ENCODE results near the gene DPPA5.
"Not testable (repeated sequence)": the region's sequence is repeated elsewhere in the genome, so short reads cannot be mapped to it uniquely, and the experiment has no call there.

The DPPA5 gene

GRCh38 chr6:73341335-73341734 lies 12.7 kb downstream of the DPPA5 start:
- Mint-ChIP-seq H3K4me1 (ENCODE audit: low read depth) (no peaks in the 10 kb centered on the region), H3K4me3 (no peak overlapping the region), H3K27ac (no peak overlapping the region), H3K36me3 (no peaks in the 10 kb centered on the region), H3K9me3 (ENCODE audit: low read depth) (no peaks in the 10 kb centered on the region), H3K27me3 (no peaks in the 10 kb centered on the region)

- Mint-ChIP-seq H3K27ac (no peak overlapping the region), H3K36me3 (no peaks in the 10 kb centered on the region), H3K9me3 (ENCODE audit: low read depth) (no peaks in the 10 kb centered on the region), H3K4me1 (ENCODE audit: low read depth) (no peaks in the 10 kb centered on the region), H3K27me3 (no peaks in the 10 kb centered on the region), H3K4me3 (no peak overlapping the region)
Observed at GRCh38 chr6:73340048-73340447, 14.0 kb downstream of the DPPA5 start.

DNA sequence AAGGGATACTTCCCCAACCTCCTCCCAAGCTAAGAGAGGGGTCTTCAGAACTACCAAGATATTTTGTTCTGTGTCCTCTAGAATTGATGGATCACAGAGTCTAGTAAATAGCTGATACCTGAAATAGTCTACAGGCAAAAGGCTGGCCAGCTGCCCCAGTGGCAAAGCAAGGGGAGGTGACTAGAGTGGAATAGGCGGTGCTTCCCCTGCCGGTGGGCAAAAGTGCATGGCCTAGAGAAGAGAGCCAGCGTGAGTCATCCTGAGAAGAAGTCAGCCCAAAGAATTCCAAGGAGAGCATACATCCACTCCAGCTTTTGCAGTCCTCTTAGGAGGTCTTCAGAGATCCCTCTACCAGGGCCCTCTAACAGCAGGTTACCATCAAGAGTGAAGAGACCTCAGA lies 14.7 kb downstream of the DPPA5 start:
- H3K4me1 Mint-ChIP-seq (ENCODE audit: low read depth) = no peaks in the 10 kb centered on the region
- no peaks in the 10 kb centered on the region for H3K36me3 Mint-ChIP-seq
- H3K4me3 Mint-ChIP-seq = no peak overlapping the region
- no peaks in the 10 kb centered on the region for H3K9me3 Mint-ChIP-seq (ENCODE audit: low read depth)
- H3K27ac Mint-ChIP-seq = no peak overlapping the region
- no peaks in the 10 kb centered on the region for H3K27me3 Mint-ChIP-seq

GRCh38 chr6:73329201-73329600 lies 24.9 kb downstream of the DPPA5 start:
- peaks cover 12% of the 10 kb centered on the region for H3K27me3 Mint-ChIP-seq
- no peaks in the 10 kb centered on the region for H3K36me3 Mint-ChIP-seq

DNA sequence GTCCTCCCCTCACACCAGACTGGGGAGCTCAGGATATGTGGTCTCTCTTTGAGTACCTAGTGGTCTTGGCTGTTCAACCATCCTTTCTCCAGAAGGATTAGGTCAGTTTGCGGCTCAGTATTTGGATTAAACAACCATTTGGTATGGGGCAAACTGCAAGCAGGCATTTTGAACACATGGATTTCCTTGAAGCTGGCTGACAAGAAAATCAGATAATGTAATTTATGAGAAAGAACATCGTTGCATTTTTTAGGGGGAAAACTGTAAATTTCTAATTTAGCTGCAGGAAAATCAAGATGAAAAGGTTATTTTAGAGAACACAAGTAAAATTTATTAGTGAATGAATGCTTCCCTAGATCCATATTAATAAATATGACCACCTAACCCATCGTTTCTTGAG lies 25.3 kb downstream of the DPPA5 start:
- H3K27me3 Mint-ChIP-seq = peaks cover 12% of the 10 kb centered on the region
- no peak overlapping the region for H3K27ac Mint-ChIP-seq
- no peaks in the 10 kb centered on the region for H3K4me1 Mint-ChIP-seq (ENCODE audit: low read depth)
- H3K4me3 Mint-ChIP-seq = no peak overlapping the region
- no peaks in the 10 kb centered on the region for H3K9me3 Mint-ChIP-seq (ENCODE audit: low read depth)
- H3K36me3 Mint-ChIP-seq = no peaks in the 10 kb centered on the region

More at GRCh38 chr6:73329201-73329600, 24.9 kb downstream of the DPPA5 start:
- Mint-ChIP-seq H3K27ac (no peak overlapping the region), H3K4me1 (ENCODE audit: low read depth) (no peaks in the 10 kb centered on the region), H3K9me3 (ENCODE audit: low read depth) (no peaks in the 10 kb centered on the region), H3K4me3 (no peak overlapping the region)

- no peaks in the 10 kb centered on the region for H3K36me3 Mint-ChIP-seq
- no peak overlapping the region for H3K27ac Mint-ChIP-seq
Observed at GRCh38 chr6:73325656-73326055, 28.4 kb downstream of the DPPA5 start.

DNA sequence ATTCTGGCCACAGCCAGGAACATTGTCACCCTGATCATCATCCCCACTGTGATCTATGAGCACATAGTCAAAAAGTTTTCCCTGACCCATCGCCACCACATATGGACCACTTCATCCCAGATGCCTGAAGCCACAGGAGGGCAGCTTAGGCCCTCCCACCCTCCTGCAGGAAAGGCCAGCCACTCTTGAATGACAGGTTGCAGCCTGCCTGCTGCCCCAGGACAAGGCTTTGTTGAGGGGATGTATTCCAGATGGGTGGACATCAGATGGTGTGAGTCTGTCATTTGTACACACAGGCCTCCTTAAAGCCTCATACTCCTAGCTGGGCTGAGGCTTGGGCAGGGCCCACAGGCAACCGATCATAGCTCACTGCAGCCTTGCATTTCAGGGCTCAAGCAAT lies 30.8 kb downstream of the DPPA5 start:
- H3K9me3 Mint-ChIP-seq (ENCODE audit: low read depth) = peaks cover under 1% of the 10 kb centered on the region
- H3K27ac Mint-ChIP-seq = no peak overlapping the region
- H3K36me3 Mint-ChIP-seq = peaks cover under 1% of the 10 kb centered on the region
- no peak overlapping the region for H3K4me3 Mint-ChIP-seq
- H3K4me1 Mint-ChIP-seq (ENCODE audit: low read depth) = no peaks in the 10 kb centered on the region
- peaks cover 3% of the 10 kb centered on the region for H3K27me3 Mint-ChIP-seq

More at GRCh38 chr6:73325656-73326055, 28.4 kb downstream of the DPPA5 start:
- H3K27me3 Mint-ChIP-seq = peaks cover 10% of the 10 kb centered on the region
- no peaks in the 10 kb centered on the region for H3K4me1 Mint-ChIP-seq (ENCODE audit: low read depth)
- no peaks in the 10 kb centered on the region for H3K9me3 Mint-ChIP-seq (ENCODE audit: low read depth)
- H3K4me3 Mint-ChIP-seq = no peak overlapping the region

DNA sequence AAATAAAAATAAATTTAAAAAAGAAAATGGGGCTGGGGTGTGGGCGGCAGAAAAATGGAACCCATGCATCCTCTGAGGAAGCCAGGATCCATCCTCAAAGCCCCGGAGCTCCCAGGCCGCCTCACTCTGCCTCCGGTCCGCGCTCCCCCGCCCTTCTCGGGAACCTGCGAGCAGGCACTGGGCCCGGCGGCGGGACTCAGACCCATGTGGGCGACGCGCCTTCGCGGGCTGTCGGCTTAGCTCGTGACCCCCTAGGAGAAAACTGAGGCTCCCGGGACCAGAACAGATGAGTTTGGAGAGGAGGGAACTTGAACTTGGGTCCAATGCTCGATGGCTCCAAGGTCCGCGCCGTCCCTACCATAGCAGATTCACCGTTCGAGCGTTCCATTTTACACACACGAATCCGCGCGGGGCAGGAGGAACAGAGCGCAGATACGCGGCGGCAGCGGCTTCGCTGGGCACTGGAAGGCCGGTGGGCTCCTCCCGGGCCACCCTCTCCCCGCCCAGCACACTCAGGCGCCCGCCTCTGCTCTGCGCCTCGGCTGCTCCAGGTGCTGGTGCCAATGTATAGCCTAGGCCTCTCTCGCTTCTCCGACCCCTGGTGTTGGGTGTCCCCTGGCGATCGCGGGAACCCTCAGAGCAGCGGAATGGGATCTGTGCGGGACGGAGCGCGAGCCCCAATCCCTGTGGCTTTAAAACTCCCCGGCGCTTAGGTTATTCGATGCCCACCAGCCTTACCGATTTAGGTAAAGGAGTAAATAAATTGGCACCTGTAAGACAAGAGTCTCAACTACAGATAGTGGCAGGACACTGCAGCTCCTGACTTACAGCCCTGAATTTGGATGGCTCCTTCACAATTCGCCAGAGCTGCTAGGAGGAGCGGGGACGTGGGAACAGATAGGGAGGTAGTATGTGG lies 39.2 kb downstream of the DPPA5 start:
- no peak overlapping the region for H3K4me3 Mint-ChIP-seq
- H3K27me3 Mint-ChIP-seq = peaks cover 47% of the 10 kb centered on the region
- peaks cover 8% of the 10 kb centered on the region for H3K36me3 Mint-ChIP-seq
- peaks cover 8% of the 10 kb centered on the region for H3K4me1 Mint-ChIP-seq (ENCODE audit: low read depth)
- H3K9me3 Mint-ChIP-seq (ENCODE audit: low read depth) = peaks cover 4% of the 10 kb centered on the region
- no peak overlapping the region for H3K27ac Mint-ChIP-seq

DNA sequence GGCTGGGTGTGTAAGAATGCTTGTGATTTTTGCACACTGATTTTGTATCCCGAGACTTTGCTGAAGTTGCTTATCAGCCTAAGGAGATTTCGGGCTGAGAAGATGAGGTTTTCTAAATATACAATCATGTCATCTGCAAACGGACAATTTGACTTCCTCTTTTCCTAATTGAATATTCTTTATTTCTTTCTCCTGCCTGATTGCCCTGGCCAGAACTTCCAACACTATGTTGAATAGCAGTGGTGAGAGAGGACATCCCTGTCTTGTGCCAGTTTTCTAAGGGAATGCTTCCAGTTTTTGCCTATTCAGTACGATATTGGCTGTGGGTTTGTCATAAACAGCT lies 43.6 kb downstream of the DPPA5 start:
- not testable (repeated sequence) for H3K36me3 Mint-ChIP-seq; H3K9me3 Mint-ChIP-seq (ENCODE audit: low read depth); H3K27ac Mint-ChIP-seq
- Mint-ChIP-seq H3K27me3 (peaks cover 35% of the 10 kb centered on the region), H3K4me1 (ENCODE audit: low read depth) (peaks cover 11% of the 10 kb centered on the region), H3K4me3 (peak overlapping the region; percentile 92)

- peak overlapping the region; percentile 92 for H3K4me3 Mint-ChIP-seq
- H3K4me1 Mint-ChIP-seq (ENCODE audit: low read depth) = peaks cover 11% of the 10 kb centered on the region
- H3K27ac Mint-ChIP-seq = peak overlapping the region; percentile 28
- H3K36me3 Mint-ChIP-seq = peaks cover 2% of the 10 kb centered on the region
- H3K27me3 Mint-ChIP-seq = peaks cover 32% of the 10 kb centered on the region
- no peaks in the 10 kb centered on the region for H3K9me3 Mint-ChIP-seq (ENCODE audit: low read depth)
Observed at GRCh38 chr6:73309785-73310502, 44.1 kb downstream of the DPPA5 start.

DNA sequence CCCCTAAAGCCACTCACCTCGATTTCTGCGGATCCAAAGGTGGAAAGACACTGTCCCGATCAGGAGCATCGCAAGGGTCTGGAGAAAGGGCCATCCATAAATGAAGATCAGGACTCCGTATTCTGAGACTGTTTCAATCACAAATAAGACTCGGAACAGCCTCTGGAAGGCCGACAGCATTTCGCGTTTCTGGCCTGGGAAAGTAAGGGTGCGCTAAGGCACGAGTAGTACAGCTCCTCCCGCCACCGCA lies 44.6 kb downstream of the DPPA5 start:
- H3K27me3 Mint-ChIP-seq = peaks cover 32% of the 10 kb centered on the region
- peaks cover 2% of the 10 kb centered on the region for H3K36me3 Mint-ChIP-seq
- peak overlapping the region; percentile 92 for H3K4me3 Mint-ChIP-seq
- H3K4me1 Mint-ChIP-seq (ENCODE audit: low read depth) = peaks cover 11% of the 10 kb centered on the region
- H3K9me3 Mint-ChIP-seq (ENCODE audit: low read depth) = no peaks in the 10 kb centered on the region
- peak overlapping the region; percentile 28 for H3K27ac Mint-ChIP-seq

DNA sequence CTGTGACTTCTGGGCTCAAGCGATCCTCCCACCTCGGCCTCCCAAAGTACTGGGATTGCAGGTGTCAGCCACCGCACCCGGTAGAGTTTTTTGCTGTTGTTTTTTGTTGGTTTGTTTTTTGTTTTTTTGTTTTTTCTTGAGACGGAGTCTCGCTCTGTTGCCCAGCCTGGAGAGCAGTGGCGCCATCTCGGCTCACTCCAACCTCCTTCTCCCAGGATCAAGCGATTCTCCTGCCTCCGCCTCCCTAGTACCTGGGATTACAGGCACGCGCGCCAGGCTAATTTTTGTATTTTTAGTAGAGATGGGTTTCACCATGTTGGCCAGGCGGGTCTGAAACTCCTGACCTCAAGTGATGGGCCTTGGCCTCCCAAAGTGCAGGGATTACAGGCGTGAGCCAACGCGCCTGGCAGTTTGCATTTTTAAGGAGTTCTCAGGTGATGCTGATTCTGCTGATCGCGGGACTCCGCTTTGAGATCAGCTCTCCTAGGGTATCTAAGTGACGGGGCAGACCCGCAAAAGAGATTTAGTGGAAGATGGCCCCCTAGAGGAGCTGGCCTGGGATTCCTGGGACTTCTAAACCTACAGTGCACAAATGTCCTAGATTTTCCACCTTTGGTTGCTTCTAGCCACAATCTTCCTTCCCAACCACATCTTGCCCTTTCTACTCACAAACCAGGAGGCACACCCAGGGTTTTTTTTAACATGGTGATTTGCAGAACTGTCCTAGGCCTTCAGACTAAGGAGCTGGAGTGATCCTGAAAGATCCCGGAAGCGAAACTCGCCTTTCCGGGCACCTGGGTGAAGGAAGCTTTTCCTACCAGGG lies 45.2 kb downstream of the DPPA5 start:
- peaks cover 11% of the 10 kb centered on the region for H3K4me1 Mint-ChIP-seq (ENCODE audit: low read depth)
- peaks cover 2% of the 10 kb centered on the region for H3K36me3 Mint-ChIP-seq
- peaks cover 29% of the 10 kb centered on the region for H3K27me3 Mint-ChIP-seq
- H3K9me3 Mint-ChIP-seq (ENCODE audit: low read depth) = no peaks in the 10 kb centered on the region
- H3K27ac Mint-ChIP-seq = no peak overlapping the region
- H3K4me3 Mint-ChIP-seq = peak overlapping the region; percentile 92

DNA sequence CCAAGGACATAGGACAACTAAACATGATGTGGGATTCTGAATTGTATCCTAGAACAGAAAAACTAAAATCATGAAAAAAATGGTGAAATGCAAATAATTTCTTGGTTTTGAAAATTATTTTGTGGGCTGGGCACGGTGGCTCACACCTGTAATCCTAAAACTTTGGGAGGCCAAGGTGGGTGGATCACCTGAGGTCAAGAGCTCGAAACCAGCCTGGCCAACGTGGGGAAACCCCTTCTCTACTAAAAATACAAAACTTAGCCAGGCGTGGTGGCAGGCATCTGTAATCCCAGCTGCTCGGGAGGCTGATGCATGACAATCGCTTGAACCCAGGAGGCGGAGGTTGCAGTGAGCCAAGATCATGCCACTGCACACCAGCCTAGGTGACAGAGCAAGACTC lies 50.3 kb downstream of the DPPA5 start:
- H3K4me3 Mint-ChIP-seq; H3K9me3 Mint-ChIP-seq (ENCODE audit: low read depth); H3K4me1 Mint-ChIP-seq (ENCODE audit: low read depth); H3K27me3 Mint-ChIP-seq; H3K36me3 Mint-ChIP-seq; H3K27ac Mint-ChIP-seq: not testable (repeated sequence)

Data from activated naive CD8-positive, alpha-beta T cell (primary cell).